DOHH2 (cell line): ENCODE data around the gene MALAT1.

ENCODE experiments used
- H3F3A ChIP-seq: fragments of 200-600 bp; sonication (generic), shearing (Covaris generic); 2 replicates; pipeline ENCODE4 v1.6.0; 2016; ENCODE audit warnings: antibody characterized with exemption, mild to moderate bottlenecking; ENCODE audit not compliant: control insufficient read depth, insufficient read depth
- H3K27ac ChIP-seq: fragments of 200-600 bp; sonication (generic); 2 replicates; pipeline ENCODE4 v1.5.1; 2014; ENCODE audit warnings: low read depth, mild to moderate bottlenecking, low read length, moderate library complexity
- H3K27me3 ChIP-seq: fragments of 200-600 bp; sonication (generic); 2 replicates; pipeline ENCODE4 v1.6.1; 2014; ENCODE audit warnings: mild to moderate bottlenecking, low read length, mixed read lengths; ENCODE audit not compliant: control insufficient read depth
- H3K36me3 ChIP-seq: fragments of 200-600 bp; sonication (generic); 2 replicates; pipeline ENCODE4 v1.6.1; 2014; ENCODE audit warnings: mild to moderate bottlenecking, low read length, moderate library complexity, mixed read lengths; ENCODE audit not compliant: control insufficient read depth
- H3K4me1 ChIP-seq: fragments of 200-600 bp; sonication (generic); 2 replicates; pipeline ENCODE4 v1.6.1; 2014; ENCODE audit warnings: mild to moderate bottlenecking, low read length, mixed read lengths; ENCODE audit not compliant: control insufficient read depth
- H3K4me2 ChIP-seq: fragments of 200-600 bp; sonication (generic); 2 replicates; pipeline ENCODE4 v1.6.0; 2014; ENCODE audit warnings: mild to moderate bottlenecking, low read length, moderate library complexity
- H3K4me3 ChIP-seq: fragments of 200-600 bp; sonication (generic); 2 replicates; pipeline ENCODE4 v1.5.1; 2014; ENCODE audit warnings: mild to moderate bottlenecking, low read length, mixed read lengths
- H3K79me2 ChIP-seq: fragments of 200-600 bp; sonication (generic); 2 replicates; pipeline ENCODE4 v1.6.1; 2014; ENCODE audit warnings: mild to moderate bottlenecking, low read length, mixed read lengths; ENCODE audit not compliant: control insufficient read depth
- H3K9me2 ChIP-seq: fragments of 200-600 bp; sonication (generic); replicated peaks from 2 replicates; pipeline ENCODE4 v1.6.1; 2014; ENCODE audit warnings: mild to moderate bottlenecking, low read length, mixed read lengths; ENCODE audit not compliant: control insufficient read depth
- H3K9me3 ChIP-seq: fragments of 200-600 bp; sonication (generic); 2 replicates; pipeline ENCODE4 v1.6.1; 2014; ENCODE audit warnings: antibody characterized with exemption, low read length, mixed read lengths; ENCODE audit not compliant: control insufficient read depth, insufficient read depth
- H4K20me1 ChIP-seq: fragments of 200-600 bp; sonication (generic); 2 replicates; pipeline ENCODE4 v1.6.0; 2014; ENCODE audit warnings: low read depth, mild to moderate bottlenecking, antibody characterized with exemption, low read length, moderate library complexity; ENCODE audit not compliant: control insufficient read depth, insufficient read depth
- EZH2phosphoT487 ChIP-seq: fragments of 200-600 bp; sonication (generic); IDR thresholded peaks from 2 replicates; pipeline ENCODE4 v1.6.1; 2017; ENCODE audit warnings: borderline replicate concordance, mild to moderate bottlenecking, antibody characterized with exemption, low read length, moderate library complexity, mixed read lengths
- TF ChIP-seq, protein P1 (sequence below): fragments of 200-600 bp; sonication (generic); IDR thresholded peaks from one replicate; pipeline ENCODE4 v1.5.1; 2014; ENCODE audit warnings: antibody characterized with exemption, mild to moderate bottlenecking, low read depth, low read length; ENCODE audit not compliant: poor library complexity, severe bottlenecking

MALAT1 gene

DNA sequence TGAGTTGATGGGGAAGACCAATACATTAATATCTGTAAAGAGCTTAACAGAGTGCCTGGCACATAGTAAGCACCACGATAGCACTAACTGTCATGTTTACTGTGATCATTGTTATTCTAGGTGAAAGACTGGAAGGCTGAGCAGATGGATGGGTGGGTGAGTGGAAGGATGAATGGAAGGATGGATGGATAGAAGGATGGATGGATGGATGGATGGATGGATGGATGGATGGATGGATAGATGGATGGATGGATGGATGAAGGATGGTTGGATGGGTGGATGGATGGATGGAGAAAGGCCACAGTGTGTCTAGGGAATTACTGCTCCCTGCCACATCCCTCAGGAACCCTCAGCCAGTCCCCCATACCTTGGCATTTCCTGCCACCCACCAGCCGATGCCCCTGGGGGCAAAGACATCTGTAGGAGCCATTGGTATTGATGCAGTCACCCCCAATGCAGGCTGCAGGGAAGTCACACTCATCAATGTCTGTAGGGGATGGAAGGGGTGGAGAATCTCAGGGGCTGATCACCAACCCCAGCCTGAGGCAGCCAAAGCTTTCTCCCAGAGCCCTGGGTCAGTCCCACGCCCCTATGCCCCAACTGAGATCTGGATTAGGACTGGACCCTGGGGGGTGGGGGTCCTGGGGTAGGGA is 44.0 kb downstream of the MALAT1 start:
- Histone ChIP-seq H3K27me3 (no peaks in the 10 kb centered on the region), H3K36me3 (peaks cover 6% of the 10 kb centered on the region; the same call in 1 of the 2 replicates), H3K4me1 (peaks cover 45% of the 10 kb centered on the region), H3K4me2 (no peak overlapping the region), H3K27ac (no peak overlapping the region), H3K4me3 (no peak overlapping the region), H3K9me2 (no peaks in the 10 kb centered on the region), H3F3A (peaks cover 16% of the 10 kb centered on the region), H4K20me1 (no peaks in the 10 kb centered on the region), H3K79me2 (no peaks in the 10 kb centered on the region), H3K9me3 (no peaks in the 10 kb centered on the region)
- TF ChIP-seq EZH2phosphoT487 = no peak
- TF ChIP-seq, protein P1, sequence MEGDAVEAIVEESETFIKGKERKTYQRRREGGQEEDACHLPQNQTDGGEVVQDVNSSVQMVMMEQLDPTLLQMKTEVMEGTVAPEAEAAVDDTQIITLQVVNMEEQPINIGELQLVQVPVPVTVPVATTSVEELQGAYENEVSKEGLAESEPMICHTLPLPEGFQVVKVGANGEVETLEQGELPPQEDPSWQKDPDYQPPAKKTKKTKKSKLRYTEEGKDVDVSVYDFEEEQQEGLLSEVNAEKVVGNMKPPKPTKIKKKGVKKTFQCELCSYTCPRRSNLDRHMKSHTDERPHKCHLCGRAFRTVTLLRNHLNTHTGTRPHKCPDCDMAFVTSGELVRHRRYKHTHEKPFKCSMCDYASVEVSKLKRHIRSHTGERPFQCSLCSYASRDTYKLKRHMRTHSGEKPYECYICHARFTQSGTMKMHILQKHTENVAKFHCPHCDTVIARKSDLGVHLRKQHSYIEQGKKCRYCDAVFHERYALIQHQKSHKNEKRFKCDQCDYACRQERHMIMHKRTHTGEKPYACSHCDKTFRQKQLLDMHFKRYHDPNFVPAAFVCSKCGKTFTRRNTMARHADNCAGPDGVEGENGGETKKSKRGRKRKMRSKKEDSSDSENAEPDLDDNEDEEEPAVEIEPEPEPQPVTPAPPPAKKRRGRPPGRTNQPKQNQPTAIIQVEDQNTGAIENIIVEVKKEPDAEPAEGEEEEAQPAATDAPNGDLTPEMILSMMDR = no peak

DNA sequence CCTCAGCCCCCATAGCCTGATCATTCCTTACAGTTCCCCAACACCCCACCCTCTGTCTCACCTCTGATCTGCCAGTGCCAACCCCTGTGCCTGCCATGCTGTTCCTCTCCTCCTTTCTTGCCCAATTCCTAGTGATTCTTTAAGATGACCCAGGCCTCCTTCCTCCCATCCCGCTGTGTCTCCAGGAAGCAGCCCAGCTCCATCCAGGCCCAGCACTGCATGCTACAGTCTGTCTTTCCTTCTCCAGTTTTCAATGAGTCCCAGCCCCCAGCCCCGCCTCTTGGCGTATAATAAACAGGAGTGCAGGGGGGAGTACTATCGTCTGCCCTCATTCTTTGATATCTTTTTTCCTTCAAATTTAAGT is 47.0 kb downstream of the MALAT1 start:
- no peaks in the 10 kb centered on the region for H3K9me3 ChIP-seq
- no peaks in the 10 kb centered on the region for H3K79me2 ChIP-seq
- no peaks in the 10 kb centered on the region for H3K36me3 ChIP-seq
- H3F3A ChIP-seq = peaks cover 16% of the 10 kb centered on the region
- peak overlapping the region; percentile 66 for H3K4me2 ChIP-seq
- TF ChIP-seq, protein P1 = no peak
- TF ChIP-seq EZH2phosphoT487 = no peak
- H3K4me1 ChIP-seq = peaks cover 49% of the 10 kb centered on the region
- peak overlapping the region; percentile 53 for H3K4me3 ChIP-seq
- peak overlapping the region; percentile 75 for H3K27ac ChIP-seq
- no peaks in the 10 kb centered on the region for H4K20me1 ChIP-seq
- no peaks in the 10 kb centered on the region for H3K9me2 ChIP-seq
- H3K27me3 ChIP-seq = no peaks in the 10 kb centered on the region

DNA sequence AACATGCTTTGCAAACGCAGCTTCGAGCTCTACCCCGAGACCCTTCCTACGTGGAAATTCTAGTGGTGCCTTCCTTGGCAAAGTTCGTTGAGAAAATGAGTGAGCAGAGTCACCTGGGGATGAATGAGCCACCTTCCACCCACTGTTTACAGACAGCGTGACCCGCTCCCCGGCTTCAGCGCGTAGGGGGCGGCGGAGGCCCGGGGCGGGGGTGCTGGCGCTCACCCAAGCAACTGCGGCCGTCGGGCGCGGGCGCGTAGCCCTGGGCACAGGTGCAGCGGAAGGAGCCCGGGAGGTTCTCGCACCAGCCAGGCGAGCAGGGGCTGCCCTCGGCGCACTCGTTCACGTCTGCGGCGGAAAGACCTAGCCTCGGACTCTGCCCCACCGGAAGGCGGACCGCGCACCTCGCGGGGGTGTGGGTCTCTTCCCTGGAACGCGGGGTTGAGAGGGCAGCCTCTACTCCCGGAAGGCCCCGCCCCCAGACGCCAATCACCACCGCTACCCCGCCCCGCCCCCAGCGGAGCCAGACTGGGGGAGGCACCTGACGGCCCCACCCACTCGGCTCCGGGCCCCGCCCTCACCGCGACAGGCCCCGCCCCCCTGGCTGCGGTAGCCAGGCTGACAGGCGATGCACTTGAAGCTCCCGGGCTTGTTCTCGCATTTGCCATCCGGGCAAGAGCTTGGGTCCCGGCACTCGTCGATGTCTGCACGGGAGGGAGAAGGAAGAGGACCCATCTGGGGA is 47.5 kb downstream of the MALAT1 start:
- Histone ChIP-seq H3K4me3 (peak overlapping the region; percentile 53), H3K27me3 (no peaks in the 10 kb centered on the region), H3K9me3 (no peaks in the 10 kb centered on the region), H3F3A (peaks cover 16% of the 10 kb centered on the region), H4K20me1 (no peaks in the 10 kb centered on the region), H3K36me3 (no peaks in the 10 kb centered on the region), H3K79me2 (no peaks in the 10 kb centered on the region), H3K9me2 (no peaks in the 10 kb centered on the region), H3K4me1 (peaks cover 49% of the 10 kb centered on the region), H3K27ac (peak overlapping the region; percentile 75), H3K4me2 (peak overlapping the region; percentile 66)
- no peak for TF ChIP-seq EZH2phosphoT487
- TF ChIP-seq, protein P1 = no peak
